CD14-positive monocyte (primary cell): ENCODE results near the gene ASCC2. TPM values are rescaled to one million over a fixed set of nuclear protein-coding genes. Genes with fewer than 3 reads are reported as not detected.
A peak's percentile ranks its signal among the peaks of the same experiment; 100 is the strongest.

Experiments
- DNase-seq, 3 donors: peaks; one replicate each; pipeline ENCODE4 v3.0.0-alpha.2; 2011 to 2022
- H2AFZ ChIP-seq: 2 replicates; pipeline ENCODE4 v1.6.0; 2012; ENCODE audit warnings: mild to moderate bottlenecking, low read depth, low read length, inconsistent platforms; ENCODE audit not compliant: insufficient read depth, poor library complexity, severe bottlenecking
- H3K27ac ChIP-seq, 2 donors: 1 replicate in 1 of 2; 2 replicates in 1 of 2; pipeline ENCODE4 v1.5.1; 2012 to 2013; ENCODE audit warnings: low read length in 2 of 2, control low read depth in 1 of 2, inconsistent platforms in 1 of 2, low read depth in 1 of 2, mild to moderate bottlenecking in 1 of 2
- H3K27me3 ChIP-seq, 2 donors: one replicate each; pipeline versions ENCODE4 v1.6.0 to v1.6.1; 2011 to 2013; ENCODE audit warnings: low read length in 2 of 2; ENCODE audit not compliant: control insufficient read depth in 2 of 2, insufficient read depth in 2 of 2
- H3K36me3 ChIP-seq, 2 donors: replicated peaks in 1 of 2; 1 replicate in 1 of 2; 2 replicates in 1 of 2; pipeline versions ENCODE4 v1.5.1 to v1.6.1; 2012 to 2013; ENCODE audit warnings: low read length in 2 of 2, control low read depth in 1 of 2, inconsistent platforms in 1 of 2, mild to moderate bottlenecking in 1 of 2; ENCODE audit not compliant: insufficient read depth in 2 of 2, control insufficient read depth in 1 of 2
- H3K4me1 ChIP-seq, 2 donors: 1 replicate in 1 of 2; 2 replicates in 1 of 2; pipeline versions ENCODE4 v1.5.1 to v1.6.1; 2012 to 2013; ENCODE audit warnings: low read length in 2 of 2, control low read depth in 1 of 2, inconsistent platforms in 1 of 2, mild to moderate bottlenecking in 1 of 2, moderate library complexity in 1 of 2; ENCODE audit not compliant: insufficient read depth in 2 of 2, control insufficient read depth in 1 of 2
- H3K4me2 ChIP-seq: replicated peaks from 2 replicates; pipeline ENCODE3; 2012; ENCODE audit warnings: low read length, moderate library complexity, mild to moderate bottlenecking; ENCODE audit not compliant: poor library complexity, severe bottlenecking; ENCODE audit errors: extremely low read depth
- H3K4me3 ChIP-seq, 3 experiments: fragments of 200-600 bp in 1 of 3; sonication (generic) in 1 of 3; replicated peaks in 1 of 3; 1 replicate in 2 of 3; 2 replicates in 1 of 3; pipeline ENCODE4 v1.5.1; 2011 to 2013; ENCODE audit warnings: low read length in 3 of 3, mild to moderate bottlenecking in 3 of 3, control low read depth in 2 of 3, low read depth in 2 of 3, inconsistent platforms in 1 of 3, moderate library complexity in 1 of 3
- H3K79me2 ChIP-seq: 2 replicates; pipeline ENCODE4 v1.6.0; 2012; ENCODE audit warnings: mild to moderate bottlenecking, control low read depth, inconsistent platforms, low read length, moderate library complexity; ENCODE audit not compliant: insufficient read depth
- H3K9ac ChIP-seq: 2 replicates; pipeline ENCODE4 v1.6.0; 2017; ENCODE audit warnings: low read length, mild to moderate bottlenecking; ENCODE audit not compliant: insufficient read depth, poor library complexity, severe bottlenecking
- H3K9me3 ChIP-seq, 2 donors: replicated peaks in 1 of 2; 1 replicate in 1 of 2; 2 replicates in 1 of 2; pipeline versions ENCODE4 v1.5.1 to v1.6.1; 2012 to 2013; ENCODE audit warnings: low read length in 2 of 2, control low read depth in 1 of 2; ENCODE audit not compliant: control insufficient read depth in 1 of 2, insufficient read depth in 1 of 2
- H4K20me1 ChIP-seq: 2 replicates; pipeline ENCODE4 v1.6.0; 2012; ENCODE audit warnings: mild to moderate bottlenecking, low read length, control low read depth, moderate library complexity; ENCODE audit not compliant: insufficient read depth
- H3K27ac Mint-ChIP-seq, 7 donors: one replicate each; pipeline ENCODE4 v1.8.0; 2020; ENCODE audit warnings: mild to moderate bottlenecking in 7 of 7, mixed read lengths in 7 of 7, moderate library complexity in 6 of 7, inconsistent platforms in 2 of 7
- H3K27me3 Mint-ChIP-seq, 3 donors: one replicate each; pipeline ENCODE4 v1.8.0; 2021 to 2022; ENCODE audit warnings: low read depth in 3 of 3, mild to moderate bottlenecking in 3 of 3, mixed read lengths in 3 of 3, moderate library complexity in 3 of 3, inconsistent platforms in 1 of 3
- H3K36me3 Mint-ChIP-seq, 2 donors: one replicate each; pipeline ENCODE4 v1.8.0; 2020; ENCODE audit warnings: mixed read lengths in 2 of 2, inconsistent platforms in 1 of 2, mild to moderate bottlenecking in 1 of 2
- H3K4me1 Mint-ChIP-seq: one replicate; pipeline ENCODE4 v1.8.0; 2020; ENCODE audit warnings: mild to moderate bottlenecking, mixed read lengths
- H3K4me3 Mint-ChIP-seq, 2 donors: one replicate each; pipeline ENCODE4 v1.8.0; 2020; ENCODE audit warnings: mild to moderate bottlenecking in 2 of 2, mixed read lengths in 2 of 2, moderate library complexity in 1 of 2
- H3K9me3 Mint-ChIP-seq, 7 donors: one replicate each; pipeline ENCODE4 v1.8.0; 2020 to 2022; ENCODE audit warnings: mixed read lengths in 7 of 7, mild to moderate bottlenecking in 6 of 7, moderate library complexity in 6 of 7, inconsistent platforms in 2 of 7
- CTCF ChIP-seq: fragments of 200-600 bp; IDR thresholded peaks from one replicate; pipeline ENCODE4 v1.8.0; 2022; ENCODE audit warnings: antibody characterized with exemption, mild to moderate bottlenecking
- WGBS: methylation state at CpG from one replicate; pipeline ENCODE4 v1.1.5; 2013; ENCODE audit warnings: missing lambda C conversion rate; ENCODE audit not compliant: insufficient coverage; 5-methylcytosine and 5-hydroxymethylcytosine counted together
- intact Hi-C, 2 donors: fragments of 100-400 bp; cut with micrococcal nuclease; formaldehyde crosslinking; loops; one replicate each; pipeline versions ENCODE4 v1.15.0 to v1.15.1; 2023
- polyA plus RNA-seq, 3 donors: library from polyadenylated mRNA; depleted of rRNA in 1 of 3; unstranded in 2 of 3; stranded (reverse) in 1 of 3; fragments of 300-500 nt in 2 of 3; fragments of >200 nt in 1 of 3; fragmentation: Illumina TruSeq in 2 of 3; gene quantifications; 1 replicate in 2 of 3; 2 replicates in 1 of 3; pipeline ENCODE4 v1.2.3, GENCODE V29; 2012 to 2021

ASCC2 gene
- polyA plus RNA-seq, 3 donors = 23.8 to 77.2 (median 39.6) TPM

GRCh38 chr22:29798801-29799200 lies 39.3 kb downstream of the ASCC2 start:
- peak overlapping the region; percentile 39 for H3K4me2 ChIP-seq
- Mint-ChIP-seq H3K27me3 (peaks cover 0 to 2% (median 0%) of the 10 kb centered on the region in 3 donors), H3K36me3 (peaks cover 57 to 83% of the 10 kb centered on the region in 2 donors), H3K4me1 (peaks cover 44% of the 10 kb centered on the region), H3K4me3 (peak overlapping the region in 1 of 2 donors; percentile 46), H3K9me3 (peaks cover 0 to 2% (median 0%) of the 10 kb centered on the region in 7 donors), H3K27ac (peak overlapping the region; percentile 88 to 92 (median 88))
- intact Hi-C loops = no loop called here
- 70% methylated on average over 2 of the region's 2 CpGs for WGBS
- peaks cover 55 to 60% of the 10 kb centered on the region in 2 donors for H3K36me3 ChIP-seq
- peaks cover 14% of the 10 kb centered on the region for H3K79me2 ChIP-seq
- no peak for TF ChIP-seq CTCF
- peak overlapping the region; percentile 24 for H2AFZ ChIP-seq
- H3K4me1 ChIP-seq = peaks cover 43% of the 10 kb centered on the region in 2 donors
- peaks cover 8% of the 10 kb centered on the region for H4K20me1 ChIP-seq
- no peak for DNase-seq
- peak overlapping the region in 1 of 3 experiments; percentile 47 for H3K4me3 ChIP-seq
- no peaks in the 10 kb centered on the region for H3K9me3 ChIP-seq
- peak overlapping the region; percentile 76 to 83 for H3K27ac ChIP-seq
- no peaks in the 10 kb centered on the region for H3K27me3 ChIP-seq
- H3K9ac ChIP-seq = peak overlapping the region; percentile 42

- peak overlapping the region in 1 of 3 experiments; percentile 47 for H3K4me3 ChIP-seq
- H2AFZ ChIP-seq = no peak overlapping the region
- H3K4me1 ChIP-seq = peaks cover 43% of the 10 kb centered on the region in 2 donors
- H4K20me1 ChIP-seq = peaks cover 8% of the 10 kb centered on the region
- Mint-ChIP-seq H3K27me3 (peaks cover 0 to 2% (median 0%) of the 10 kb centered on the region in 3 donors), H3K4me1 (peaks cover 44% of the 10 kb centered on the region), H3K4me3 (peak overlapping the region in 1 of 2 donors; percentile 48), H3K9me3 (peaks cover 0 to 2% (median 0%) of the 10 kb centered on the region in 7 donors), H3K36me3 (peaks cover 55 to 83% of the 10 kb centered on the region in 2 donors), H3K27ac (peak overlapping the region in 6 of 7 donors; percentile 31 to 92 (median 84))
- WGBS = 27% methylated on average over 5 of the region's 6 CpGs
- no peak for TF ChIP-seq CTCF
- no peak overlapping the region for H3K9ac ChIP-seq
- H3K27ac ChIP-seq = peak overlapping the region in 1 of 2 donors; percentile 76
- peaks cover 55 to 60% of the 10 kb centered on the region in 2 donors for H3K36me3 ChIP-seq
- peaks cover 14% of the 10 kb centered on the region for H3K79me2 ChIP-seq
- DNase-seq = peak in 1 of 3 donors; percentile 8
- H3K9me3 ChIP-seq = no peaks in the 10 kb centered on the region
- H3K27me3 ChIP-seq = no peaks in the 10 kb centered on the region
- intact Hi-C loops = no loop called here
- no peak overlapping the region for H3K4me2 ChIP-seq
Observed at GRCh38 chr22:29798318-29798717, 39.8 kb downstream of the ASCC2 start.
